Stomach (tissue), 9 donors: ENCODE measurements around the gene ANO1. TPM values are rescaled to one million over a fixed set of nuclear protein-coding genes. Genes with fewer than 3 reads are reported as not detected.

Experiments
- DNase-seq, 2 donors: peaks; one replicate each; pipeline versions ENCODE4 v3.0.0 to v3.0.0-alpha.2; 2013 to 2019
- H3K27ac ChIP-seq, 5 donors: fragments of 200-600 bp in 4 of 5; sonication (generic) in 4 of 5; one replicate each; pipeline ENCODE4 v1.5.1; 2013 to 2019; ENCODE audit warnings: mild to moderate bottlenecking in 1 of 5, moderate library complexity in 1 of 5
- H3K27me3 ChIP-seq, 3 donors: fragments of 200-600 bp; sonication (generic); one replicate each; pipeline ENCODE4 v1.5.1; 2017 to 2019; ENCODE audit warnings: mixed run types in 1 of 3
- H3K36me3 ChIP-seq, 4 donors: fragments of 200-600 bp; sonication (generic); 1 replicate in 3 of 4; 2 replicates in 1 of 4; pipeline ENCODE4 v1.5.1; 2016 to 2019
- H3K4me1 ChIP-seq, 4 donors: fragments of 200-600 bp; sonication (generic); one replicate each; pipeline ENCODE4 v1.5.1; 2016 to 2019
- H3K4me3 ChIP-seq, 4 donors: fragments of 200-600 bp; sonication (generic) in 3 of 4; one replicate each; pipeline ENCODE4 v1.5.1; 2016 to 2019; ENCODE audit warnings: mild to moderate bottlenecking in 1 of 4
- H3K9me3 ChIP-seq, 4 donors: fragments of 200-600 bp; sonication (generic); one replicate each; pipeline ENCODE4 v1.5.1; 2016 to 2019
- CTCF ChIP-seq, 7 experiments: fragments of 450-650 bp in 4 of 7; fragments of 200-600 bp in 3 of 7; sonication (generic) in 3 of 7; IDR thresholded peaks; one replicate each; pipeline ENCODE4 v1.5.1; 2016 to 2019; ENCODE audit warnings: antibody characterized with exemption in 7 of 7, control low read depth in 2 of 7, mild to moderate bottlenecking in 1 of 7
- EP300 ChIP-seq: sonication (generic); formaldehyde crosslinking; IDR thresholded peaks from one replicate; pipeline ENCODE4 v1.6.1; 2017; ENCODE audit warnings: antibody characterized with exemption
- POLR2A ChIP-seq, 4 donors: fragments of 450-650 bp; IDR thresholded peaks; one replicate each; pipeline ENCODE4 v1.6.1; 2016; ENCODE audit warnings: antibody characterized with exemption in 4 of 4, control low read depth in 2 of 4, mild to moderate bottlenecking in 1 of 4, moderate library complexity in 1 of 4
- POLR2AphosphoS5 ChIP-seq, 3 donors: sonication (generic); formaldehyde crosslinking; IDR thresholded peaks; one replicate each; pipeline ENCODE4 v1.6.1; 2016; ENCODE audit warnings: antibody characterized with exemption in 3 of 3
- WGBS, 5 donors: extraction: QIAGEN DNeasy Blood & Tissue Kit in 3 of 5; methylation state at CpG; one replicate each; pipeline versions ENCODE4 v1.1.5 to v1.1.7; 2013 to 2018; 5-methylcytosine and 5-hydroxymethylcytosine counted together
- intact Hi-C: fragments of 100-400 bp; cut with DNase I; formaldehyde crosslinking; loops from one replicate; pipeline ENCODE4 v1.15.1; 2023; ENCODE audit warnings: low total_unique reads
- polyA plus RNA-seq, 3 donors: library from polyadenylated mRNA; stranded (reverse); fragments of 200-250 nt; gene quantifications; one replicate each; pipeline ENCODE4 v1.2.3, GENCODE V29; 2013
- total RNA-seq, 5 donors: library from RNA; depleted of rRNA; stranded (reverse); fragments of >200 nt; gene quantifications; one replicate each; pipeline versions ENCODE4 v1.1.0 to v1.2.3, GENCODE V29; 2014 to 2016
- donor health status: healthy with polysubstance abuse.
- donor health status: Bipolar disorder and iron deficiency.
- donor health status: healthy.

ANO1 gene
- total and polyA plus RNA-seq, 8 donors: 1.8 to 69.6 (median 12.9) TPM

- no peak for DNase-seq
- 86 to 93% (median 91%) methylated on average over 5 to 8 of the region's 8 CpGs for WGBS, 5 donors
- no peaks in the 10 kb centered on the region for H3K36me3 ChIP-seq
- TF ChIP-seq EP300 (no peak), CTCF (IDR thresholded peaks at IDR 0.05) (no peak), POLR2AphosphoS5 (IDR thresholded peaks at IDR 0.05) (no peak), POLR2A (IDR thresholded peaks at IDR 0.05) (no peak)
- peaks cover 0 to 88% (median 15%) of the 10 kb centered on the region in 3 donors for H3K27me3 ChIP-seq
- H3K9me3 ChIP-seq: no peaks in the 10 kb centered on the region
- peaks cover 0 to 6% (median 0%) of the 10 kb centered on the region in 4 donors for H3K4me1 ChIP-seq
- H3K27ac ChIP-seq: no peak overlapping the region
- intact Hi-C loops: no loop called here
- H3K4me3 ChIP-seq: no peak overlapping the region
Observed at GRCh38 chr11:70067036-70067435, 11.1 kb upstream of the ANO1 start.

- WGBS, 5 donors: 32 to 42% (median 35%) methylated on average over 18 to 20 of the region's 20 CpGs
- H3K36me3 ChIP-seq: no peaks in the 10 kb centered on the region
- no peaks in the 10 kb centered on the region for H3K9me3 ChIP-seq
- no peak overlapping the region for H3K4me3 ChIP-seq
- peak in 1 of 2 donors; percentile 49 for DNase-seq
- no peak for TF ChIP-seq POLR2A (IDR thresholded peaks at IDR 0.05)
- TF ChIP-seq POLR2AphosphoS5 (IDR thresholded peaks at IDR 0.05): no peak
- TF ChIP-seq EP300: no peak
- TF ChIP-seq CTCF (IDR thresholded peaks at IDR 0.05): no peak
- peaks cover 0 to 92% (median 15%) of the 10 kb centered on the region in 3 donors for H3K27me3 ChIP-seq
- peaks cover 0 to 6% (median 0%) of the 10 kb centered on the region in 4 donors for H3K4me1 ChIP-seq
- intact Hi-C loops: no loop called here
- no peak overlapping the region for H3K27ac ChIP-seq
Observed at GRCh38 chr11:70067591-70068341, 10.4 kb upstream of the ANO1 start.

GRCh38 chr11:70068345-70068744, 9.8 kb upstream of the ANO1 start:
- no peak overlapping the region for H3K27ac ChIP-seq

GRCh38 chr11:70068950-70069349, 9.2 kb upstream of the ANO1 start:
- Histone ChIP-seq H3K27me3 (peaks cover 0 to 97% (median 19%) of the 10 kb centered on the region in 3 donors), H3K36me3 (no peaks in the 10 kb centered on the region), H3K4me1 (peaks cover 0 to 6% (median 0%) of the 10 kb centered on the region in 4 donors), H3K9me3 (no peaks in the 10 kb centered on the region), H3K4me3 (no peak overlapping the region), H3K27ac (no peak overlapping the region)
- intact Hi-C loops: no loop called here
- WGBS, 5 donors: 83 to 98% (median 88%) methylated on average over 2 of the region's 2 CpGs
- DNase-seq: no peak
- no peak for TF ChIP-seq CTCF (IDR thresholded peaks at IDR 0.05)
- no peak for TF ChIP-seq POLR2A (IDR thresholded peaks at IDR 0.05)
- no peak for TF ChIP-seq POLR2AphosphoS5 (IDR thresholded peaks at IDR 0.05)
- no peak for TF ChIP-seq EP300

More at GRCh38 chr11:70068345-70068744, 9.8 kb upstream of the ANO1 start:
- H3K36me3 ChIP-seq: no peaks in the 10 kb centered on the region
- H3K9me3 ChIP-seq: no peaks in the 10 kb centered on the region
- 50 to 68% (median 57%) methylated on average over 6 of the region's 6 CpGs for WGBS, 5 donors
- H3K4me3 ChIP-seq: no peak overlapping the region
- intact Hi-C loops: no loop called here
- no peak for TF ChIP-seq EP300
- TF ChIP-seq POLR2A (IDR thresholded peaks at IDR 0.05): no peak
- no peak for TF ChIP-seq CTCF (IDR thresholded peaks at IDR 0.05)
- TF ChIP-seq POLR2AphosphoS5 (IDR thresholded peaks at IDR 0.05): no peak
- H3K27me3 ChIP-seq: peaks cover 0 to 98% (median 19%) of the 10 kb centered on the region in 3 donors
- no peak for DNase-seq
- peaks cover 0 to 6% (median 0%) of the 10 kb centered on the region in 4 donors for H3K4me1 ChIP-seq
